HEK293 (cell line): ENCODE data around the gene OR51S1.

Source experiments
- HOXA7 ChIP-seq: sonication (generic); formaldehyde crosslinking; IDR thresholded peaks from 2 replicates; pipeline ENCODE4 v1.8.1; 2022; ENCODE audit warnings: missing genetic modification reagents, borderline replicate concordance
- REST ChIP-seq: fragments of 450-650 bp; formaldehyde crosslinking; IDR thresholded peaks from 2 replicates; pipeline ENCODE4 v1.5.1; 2016; ENCODE audit warnings: missing biosample characterization, missing genetic modification characterization
- SP7 ChIP-seq: fragments of 450-650 bp; formaldehyde crosslinking; IDR thresholded peaks from 2 replicates; pipeline ENCODE4 v1.5.1; 2016; ENCODE audit warnings: missing biosample characterization, missing genetic modification characterization
- TRIM28 ChIP-seq: IDR thresholded peaks from 2 replicates; pipeline ENCODE4 v1.6.1; 2011; ENCODE audit warnings: low read length, control low read depth, borderline replicate concordance
- ZFP3 ChIP-seq: fragments of 450-650 bp; formaldehyde crosslinking; IDR thresholded peaks from 2 replicates; pipeline ENCODE4 v1.5.1; 2016; ENCODE audit warnings: low read depth, missing biosample characterization, missing genetic modification characterization
- ZNF112 ChIP-seq: fragments of 450-650 bp; formaldehyde crosslinking; IDR thresholded peaks from 2 replicates; pipeline ENCODE4 v1.5.0; 2017; ENCODE audit warnings: missing biosample characterization, missing genetic modification characterization
- ZNF791 ChIP-seq: fragments of 450-650 bp; formaldehyde crosslinking; IDR thresholded peaks from 2 replicates; pipeline ENCODE4 v1.5.1; 2016; ENCODE audit warnings: missing biosample characterization, missing genetic modification characterization
- TF ChIP-seq, protein P1 (sequence below): fragments of 450-650 bp; formaldehyde crosslinking; IDR thresholded peaks from 2 replicates; pipeline ENCODE4 v1.5.1; 2016; ENCODE audit warnings: missing biosample characterization, missing genetic modification characterization
- TF ChIP-seq, protein P2 (sequence below): fragments of 450-650 bp; formaldehyde crosslinking; IDR thresholded peaks from 2 replicates; pipeline ENCODE4 v1.5.1; 2017; ENCODE audit warnings: missing biosample characterization, missing genetic modification characterization

DNA sequence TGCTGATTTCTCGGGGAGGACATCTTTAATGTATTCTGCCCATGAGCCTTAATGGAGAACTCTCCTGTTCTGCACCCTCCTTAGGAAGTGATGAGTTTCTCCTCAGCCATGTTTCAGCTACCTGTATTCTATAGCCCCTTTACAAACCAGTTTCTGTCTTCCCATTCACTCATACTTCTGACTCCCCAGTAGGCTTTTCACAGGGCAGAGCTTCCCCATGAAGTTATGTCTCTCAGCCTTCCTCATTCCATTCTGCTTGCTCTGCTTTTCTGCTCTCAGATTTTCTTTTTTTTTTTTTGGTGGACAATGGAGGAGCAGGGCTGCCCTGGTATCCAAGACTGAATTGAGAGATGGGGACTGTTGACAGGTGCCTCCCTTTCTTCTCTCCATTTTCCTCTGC, 40.5 kb downstream of the OR51S1 start:
- TF ChIP-seq, protein P1, sequence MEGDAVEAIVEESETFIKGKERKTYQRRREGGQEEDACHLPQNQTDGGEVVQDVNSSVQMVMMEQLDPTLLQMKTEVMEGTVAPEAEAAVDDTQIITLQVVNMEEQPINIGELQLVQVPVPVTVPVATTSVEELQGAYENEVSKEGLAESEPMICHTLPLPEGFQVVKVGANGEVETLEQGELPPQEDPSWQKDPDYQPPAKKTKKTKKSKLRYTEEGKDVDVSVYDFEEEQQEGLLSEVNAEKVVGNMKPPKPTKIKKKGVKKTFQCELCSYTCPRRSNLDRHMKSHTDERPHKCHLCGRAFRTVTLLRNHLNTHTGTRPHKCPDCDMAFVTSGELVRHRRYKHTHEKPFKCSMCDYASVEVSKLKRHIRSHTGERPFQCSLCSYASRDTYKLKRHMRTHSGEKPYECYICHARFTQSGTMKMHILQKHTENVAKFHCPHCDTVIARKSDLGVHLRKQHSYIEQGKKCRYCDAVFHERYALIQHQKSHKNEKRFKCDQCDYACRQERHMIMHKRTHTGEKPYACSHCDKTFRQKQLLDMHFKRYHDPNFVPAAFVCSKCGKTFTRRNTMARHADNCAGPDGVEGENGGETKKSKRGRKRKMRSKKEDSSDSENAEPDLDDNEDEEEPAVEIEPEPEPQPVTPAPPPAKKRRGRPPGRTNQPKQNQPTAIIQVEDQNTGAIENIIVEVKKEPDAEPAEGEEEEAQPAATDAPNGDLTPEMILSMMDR (tag by site-specific recombination): no peak
- TF ChIP-seq SP7 (tag by site-specific recombination) (no peak), ZFP3 (no peak), ZNF112 (no peak), TRIM28 (no peak), ZNF791 (tag by site-specific recombination) (no peak), HOXA7 (no peak), REST (tag by site-specific recombination) (no peak)
- TF ChIP-seq, protein P2, sequence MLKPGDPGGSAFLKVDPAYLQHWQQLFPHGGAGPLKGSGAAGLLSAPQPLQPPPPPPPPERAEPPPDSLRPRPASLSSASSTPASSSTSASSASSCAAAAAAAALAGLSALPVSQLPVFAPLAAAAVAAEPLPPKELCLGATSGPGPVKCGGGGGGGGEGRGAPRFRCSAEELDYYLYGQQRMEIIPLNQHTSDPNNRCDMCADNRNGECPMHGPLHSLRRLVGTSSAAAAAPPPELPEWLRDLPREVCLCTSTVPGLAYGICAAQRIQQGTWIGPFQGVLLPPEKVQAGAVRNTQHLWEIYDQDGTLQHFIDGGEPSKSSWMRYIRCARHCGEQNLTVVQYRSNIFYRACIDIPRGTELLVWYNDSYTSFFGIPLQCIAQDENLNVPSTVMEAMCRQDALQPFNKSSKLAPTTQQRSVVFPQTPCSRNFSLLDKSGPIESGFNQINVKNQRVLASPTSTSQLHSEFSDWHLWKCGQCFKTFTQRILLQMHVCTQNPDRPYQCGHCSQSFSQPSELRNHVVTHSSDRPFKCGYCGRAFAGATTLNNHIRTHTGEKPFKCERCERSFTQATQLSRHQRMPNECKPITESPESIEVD (tag by site-specific recombination): no peak
